ENCODE results near the gene DNAJB2.

DNA sequence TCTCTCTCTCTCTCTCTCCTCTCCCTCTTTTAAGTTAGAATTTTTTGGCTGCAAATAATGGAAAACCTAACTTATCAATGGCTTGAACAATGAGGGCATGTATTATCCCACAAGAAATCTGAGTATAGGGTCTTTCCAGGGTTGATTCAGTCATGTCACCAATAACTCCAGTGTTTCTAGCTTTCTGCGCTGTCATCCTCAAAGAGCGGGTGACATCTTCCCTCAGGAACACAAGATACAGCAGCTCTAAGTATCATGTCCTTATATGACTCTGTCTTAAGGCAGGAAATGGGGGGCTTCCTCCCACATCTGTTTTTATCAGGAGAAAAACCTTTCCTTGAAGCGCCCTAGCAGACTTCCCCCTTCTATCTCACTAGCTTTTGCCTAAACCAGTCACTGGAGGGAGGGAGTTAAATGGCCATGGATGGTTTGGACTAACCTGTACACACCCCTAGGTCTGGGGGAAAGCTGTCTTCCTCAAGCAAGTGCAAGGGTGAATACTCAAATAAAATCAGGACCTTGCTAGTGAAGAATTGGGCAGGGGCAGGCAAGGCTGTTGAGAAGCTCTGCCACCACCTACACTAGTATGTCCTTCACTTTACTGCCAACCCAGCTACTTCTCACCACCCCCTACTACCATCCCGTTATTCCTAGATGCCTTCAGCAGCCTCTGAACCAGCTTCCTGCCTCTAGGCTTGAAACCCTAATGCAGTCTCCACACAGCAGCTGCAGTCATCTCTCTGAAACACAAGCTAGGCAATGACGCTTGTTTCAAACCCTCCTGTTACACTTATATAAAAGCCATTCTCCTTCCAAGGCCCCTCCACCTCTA lies 17.9 kb upstream of the DNAJB2 start:
- TF ChIP-seq POLR2AphosphoS5 (IDR thresholded peaks at IDR 0.05; ENCODE audit: low read depth, low read length) (no peak), KDM5A (IDR thresholded peaks at IDR 0.05; ENCODE audit: low read length) (no peak), POLR2A (IDR thresholded peaks at IDR 0.05; ENCODE audit: control extremely low read depth in 1 of 2, low read depth in 2 of 2, low read length in 2 of 2) (no peak), SRF (IDR thresholded peaks at IDR 0.05; ENCODE audit: low read depth, low read length) (no peak), JUN (IDR thresholded peaks at IDR 0.05; ENCODE audit: low read depth, low read length) (no peak), CHD1 (IDR thresholded peaks at IDR 0.05; ENCODE audit: low read depth, low read length) (no peak)
- TF ChIP-seq, protein P1, sequence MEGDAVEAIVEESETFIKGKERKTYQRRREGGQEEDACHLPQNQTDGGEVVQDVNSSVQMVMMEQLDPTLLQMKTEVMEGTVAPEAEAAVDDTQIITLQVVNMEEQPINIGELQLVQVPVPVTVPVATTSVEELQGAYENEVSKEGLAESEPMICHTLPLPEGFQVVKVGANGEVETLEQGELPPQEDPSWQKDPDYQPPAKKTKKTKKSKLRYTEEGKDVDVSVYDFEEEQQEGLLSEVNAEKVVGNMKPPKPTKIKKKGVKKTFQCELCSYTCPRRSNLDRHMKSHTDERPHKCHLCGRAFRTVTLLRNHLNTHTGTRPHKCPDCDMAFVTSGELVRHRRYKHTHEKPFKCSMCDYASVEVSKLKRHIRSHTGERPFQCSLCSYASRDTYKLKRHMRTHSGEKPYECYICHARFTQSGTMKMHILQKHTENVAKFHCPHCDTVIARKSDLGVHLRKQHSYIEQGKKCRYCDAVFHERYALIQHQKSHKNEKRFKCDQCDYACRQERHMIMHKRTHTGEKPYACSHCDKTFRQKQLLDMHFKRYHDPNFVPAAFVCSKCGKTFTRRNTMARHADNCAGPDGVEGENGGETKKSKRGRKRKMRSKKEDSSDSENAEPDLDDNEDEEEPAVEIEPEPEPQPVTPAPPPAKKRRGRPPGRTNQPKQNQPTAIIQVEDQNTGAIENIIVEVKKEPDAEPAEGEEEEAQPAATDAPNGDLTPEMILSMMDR (IDR thresholded peaks at IDR 0.05; ENCODE audit: control extremely low read depth in 1 of 3, insufficient read depth in 1 of 3, low read depth in 1 of 3, low read length in 3 of 3), result no peak

Data from H1 (cell line).